Measurements from ENCODE around the gene CA11.
A peak's percentile ranks its signal among the peaks of the same experiment; 100 is the strongest.

The CA11 gene

DNA sequence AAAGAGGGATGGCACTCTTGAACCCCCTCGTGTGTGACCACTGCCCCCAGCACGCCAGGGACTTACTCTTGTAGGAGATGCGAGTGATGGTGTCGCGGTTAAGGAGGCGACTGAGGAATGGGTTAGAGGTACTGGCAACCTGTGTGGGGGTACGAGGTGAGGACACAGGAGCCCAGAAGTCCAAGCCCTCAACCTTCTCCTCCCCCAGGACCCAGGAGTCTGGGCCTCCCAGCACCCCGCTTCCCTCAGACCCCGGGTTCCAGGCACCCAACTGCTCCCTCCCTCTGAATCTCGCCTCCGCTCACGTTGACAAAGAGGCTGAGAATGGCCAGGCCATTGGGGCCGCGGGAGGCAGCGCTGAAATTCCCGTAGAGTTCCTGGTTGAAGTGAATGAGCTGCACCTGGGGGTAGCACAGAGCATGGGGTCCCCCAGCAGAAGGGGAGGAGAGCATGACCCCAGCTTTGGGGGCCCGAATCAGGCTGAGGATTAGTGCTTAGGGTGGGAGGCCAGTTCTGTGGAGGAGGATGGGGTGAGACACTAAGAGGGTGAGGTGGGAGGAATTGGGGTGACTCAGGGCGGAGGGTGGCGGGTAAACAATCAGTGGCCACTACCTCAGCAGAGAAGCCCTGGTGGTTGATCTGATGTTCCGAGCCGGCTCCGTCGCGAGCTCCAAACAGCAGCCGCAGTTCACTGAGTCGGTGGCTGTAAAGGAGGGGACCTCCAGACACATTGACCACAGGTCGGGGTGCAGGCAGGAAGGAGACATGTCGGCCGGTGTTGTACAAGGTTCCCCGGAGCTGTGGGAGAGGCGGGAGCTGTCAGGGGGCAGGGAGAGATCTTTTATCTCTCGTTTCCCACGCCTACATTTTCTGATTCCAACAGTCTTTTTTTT is 6.3 kb downstream of the CA11 start:
- TF ChIP-seq, protein P1, sequence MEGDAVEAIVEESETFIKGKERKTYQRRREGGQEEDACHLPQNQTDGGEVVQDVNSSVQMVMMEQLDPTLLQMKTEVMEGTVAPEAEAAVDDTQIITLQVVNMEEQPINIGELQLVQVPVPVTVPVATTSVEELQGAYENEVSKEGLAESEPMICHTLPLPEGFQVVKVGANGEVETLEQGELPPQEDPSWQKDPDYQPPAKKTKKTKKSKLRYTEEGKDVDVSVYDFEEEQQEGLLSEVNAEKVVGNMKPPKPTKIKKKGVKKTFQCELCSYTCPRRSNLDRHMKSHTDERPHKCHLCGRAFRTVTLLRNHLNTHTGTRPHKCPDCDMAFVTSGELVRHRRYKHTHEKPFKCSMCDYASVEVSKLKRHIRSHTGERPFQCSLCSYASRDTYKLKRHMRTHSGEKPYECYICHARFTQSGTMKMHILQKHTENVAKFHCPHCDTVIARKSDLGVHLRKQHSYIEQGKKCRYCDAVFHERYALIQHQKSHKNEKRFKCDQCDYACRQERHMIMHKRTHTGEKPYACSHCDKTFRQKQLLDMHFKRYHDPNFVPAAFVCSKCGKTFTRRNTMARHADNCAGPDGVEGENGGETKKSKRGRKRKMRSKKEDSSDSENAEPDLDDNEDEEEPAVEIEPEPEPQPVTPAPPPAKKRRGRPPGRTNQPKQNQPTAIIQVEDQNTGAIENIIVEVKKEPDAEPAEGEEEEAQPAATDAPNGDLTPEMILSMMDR (IDR thresholded peaks at IDR 0.05; ENCODE audit: low read depth, low read length, missing control alignments), result no peak
- H3K4me3 ChIP-seq (ENCODE audit: low read depth, low read length), result no peak overlapping the region
- DNase-seq (ENCODE audit: low read depth), result no peak

GRCh38 chr19:48638831-48639381 is 7.1 kb downstream of the CA11 start:
- peak overlapping the region; percentile 53 for H3K4me3 ChIP-seq (ENCODE audit: low read depth, low read length)
- DNase-seq (ENCODE audit: low read depth), result no peak
- TF ChIP-seq, protein P1 (IDR thresholded peaks at IDR 0.05; ENCODE audit: low read depth, low read length, missing control alignments), result no peak

- peak overlapping the region; percentile 53 for H3K4me3 ChIP-seq (ENCODE audit: low read depth, low read length)
- peak; percentile 92 for DNase-seq (ENCODE audit: low read depth)
- TF ChIP-seq, protein P1 (IDR thresholded peaks at IDR 0.05; ENCODE audit: low read depth, low read length, missing control alignments), result no peak
Measured at GRCh38 chr19:48637948-48638830, 7.8 kb downstream of the CA11 start.

- H3K4me3 ChIP-seq (ENCODE audit: low read depth, low read length), result peak overlapping the region; percentile 64
- TF ChIP-seq, protein P1 (IDR thresholded peaks at IDR 0.05; ENCODE audit: low read depth, low read length, missing control alignments), result no peak
- DNase-seq (ENCODE audit: low read depth), result peak; percentile 97
Measured at GRCh38 chr19:48637449-48637947, 8.5 kb downstream of the CA11 start.

GRCh38 chr19:48636859-48637448 is 9.0 kb downstream of the CA11 start, which contains the start of gene DBP:
DBP (minus strand) TSS chr19:48637379; CDS start chr19:48636994, 385 bp downstream.
- TF ChIP-seq, protein P1 (IDR thresholded peaks at IDR 0.05; ENCODE audit: low read depth, low read length, missing control alignments), result peak; percentile 29
- no peak for DNase-seq (ENCODE audit: low read depth)
- peak within 1 kb of the TSS; percentile 64 for H3K4me3 ChIP-seq (ENCODE audit: low read depth, low read length)

Measured in GM12864 (cell line).